ENCODE data around the gene SMCHD1. TPM values are rescaled to one million over a fixed set of nuclear protein-coding genes. Genes with fewer than 3 reads are reported as not detected.
"Not testable (repeated sequence)": the region's sequence is repeated elsewhere in the genome, so short reads cannot be mapped to it uniquely, and the experiment has no call there.

The SMCHD1 gene
- total RNA-seq, 1 donor from 2014 or later = 44.2 TPM

GRCh38 chr18:2814928-2815327 lies 159.4 kb downstream of the SMCHD1 start:
- no peak for DNase-seq (ENCODE audit: low read depth in 2 of 2)

- no peak for DNase-seq (ENCODE audit: low read depth in 2 of 2)
Measured at GRCh38 chr18:2818281-2818680, 162.8 kb downstream of the SMCHD1 start.

GRCh38 chr18:2821695-2822094 lies 166.2 kb downstream of the SMCHD1 start:
- DNase-seq (ENCODE audit: low read depth in 2 of 2) = no peak

- no peak for DNase-seq (ENCODE audit: low read depth in 2 of 2)
Measured at GRCh38 chr18:2822213-2822921, 166.8 kb downstream of the SMCHD1 start.

DNA sequence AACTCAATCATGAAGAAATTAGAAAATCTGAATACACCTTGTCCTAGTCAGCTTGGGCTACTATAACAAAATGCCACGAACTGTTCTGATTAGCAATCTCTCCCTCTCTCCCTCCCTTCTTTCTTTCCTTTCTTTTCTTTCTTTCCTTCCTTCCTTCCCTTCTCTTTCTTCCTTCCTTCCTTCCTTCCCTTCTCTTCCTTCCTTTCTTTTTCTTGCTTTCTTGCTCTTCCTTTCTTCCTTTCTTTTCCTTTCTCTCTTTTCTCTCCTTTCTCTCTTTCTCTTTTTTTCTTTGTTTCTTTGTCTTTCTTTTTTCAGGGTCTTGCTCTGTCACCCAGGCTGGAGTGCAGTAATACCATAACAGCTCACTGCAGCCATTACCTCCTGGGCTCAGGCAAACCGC lies 167.7 kb downstream of the SMCHD1 start:
- no peak for DNase-seq (ENCODE audit: low read depth in 2 of 2)

- DNase-seq (ENCODE audit: low read depth in 2 of 2) = no peak
Measured at GRCh38 chr18:2823966-2824365, 168.4 kb downstream of the SMCHD1 start.

DNA sequence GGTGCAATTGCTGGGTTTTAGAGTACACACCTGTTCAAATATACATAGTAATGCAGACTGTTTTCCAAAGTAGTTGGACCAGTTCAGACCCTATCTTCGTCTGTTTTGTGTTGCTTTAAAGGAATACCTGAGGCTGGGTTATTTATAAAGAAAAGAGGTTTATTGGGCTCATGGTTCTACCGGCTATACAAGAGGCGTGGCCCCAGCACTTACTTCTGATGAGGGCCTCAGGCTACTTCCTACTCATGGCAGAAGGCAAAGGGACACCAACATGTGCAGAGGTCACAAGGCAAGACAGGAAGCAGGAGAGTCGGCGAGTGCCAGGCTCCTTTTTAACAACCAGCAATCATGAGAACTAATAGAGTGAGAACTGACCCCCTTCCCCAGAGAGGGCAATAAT lies 169.3 kb downstream of the SMCHD1 start:
- no peak for DNase-seq (ENCODE audit: low read depth in 2 of 2)

DNA sequence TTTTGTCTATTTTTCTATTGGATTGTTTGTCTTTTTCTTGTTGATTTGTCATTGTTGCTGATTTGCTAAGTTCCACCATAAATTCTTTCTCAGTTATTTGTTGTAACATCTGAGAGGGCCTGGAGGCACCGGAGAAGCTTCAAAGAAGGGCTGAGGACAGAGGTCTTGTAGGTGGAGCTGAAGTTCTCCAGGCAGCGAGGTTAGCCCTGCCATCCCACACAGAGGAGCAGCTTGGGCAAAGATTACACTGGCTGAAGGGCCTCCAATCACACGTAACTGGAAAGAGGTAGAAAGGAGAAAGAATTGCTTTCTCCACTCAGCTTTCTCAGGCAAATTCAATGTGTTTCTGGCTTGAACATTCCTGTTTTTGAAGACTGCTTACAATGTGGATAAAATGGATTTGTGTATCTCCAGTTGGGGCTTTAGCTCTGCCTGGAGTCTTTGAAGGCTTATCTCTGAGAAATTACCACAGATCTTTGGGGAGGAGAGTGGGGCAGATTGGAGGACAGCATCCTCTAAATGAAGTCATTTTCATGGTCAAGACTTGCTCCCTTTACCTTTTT lies 170.2 kb downstream of the SMCHD1 start:
- no peak for DNase-seq (ENCODE audit: low read depth in 2 of 2)

DNA sequence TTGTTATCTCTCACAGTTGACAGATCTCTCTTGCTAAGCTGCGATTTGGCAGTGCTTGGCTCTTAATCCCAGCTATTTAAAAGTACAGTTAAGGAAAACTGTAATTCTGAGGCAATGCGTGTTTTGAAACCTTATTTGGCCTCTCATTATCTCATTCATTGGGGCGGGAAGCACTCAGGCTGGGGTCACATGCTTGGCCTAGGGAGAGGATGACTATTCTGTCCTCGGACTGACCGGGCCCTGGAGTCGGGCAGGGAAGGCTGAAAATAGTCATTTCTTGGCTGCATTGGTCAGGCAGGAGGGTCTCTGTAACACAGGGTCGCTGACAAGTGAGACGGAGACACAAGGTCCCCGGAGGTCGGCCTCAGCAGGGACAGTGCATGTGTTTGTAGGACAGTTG lies 171.1 kb downstream of the SMCHD1 start:
- no peak for DNase-seq (ENCODE audit: low read depth in 2 of 2)

GRCh38 chr18:2827061-2827460 lies 171.5 kb downstream of the SMCHD1 start:
- no peak for DNase-seq (ENCODE audit: low read depth in 2 of 2)

DNA sequence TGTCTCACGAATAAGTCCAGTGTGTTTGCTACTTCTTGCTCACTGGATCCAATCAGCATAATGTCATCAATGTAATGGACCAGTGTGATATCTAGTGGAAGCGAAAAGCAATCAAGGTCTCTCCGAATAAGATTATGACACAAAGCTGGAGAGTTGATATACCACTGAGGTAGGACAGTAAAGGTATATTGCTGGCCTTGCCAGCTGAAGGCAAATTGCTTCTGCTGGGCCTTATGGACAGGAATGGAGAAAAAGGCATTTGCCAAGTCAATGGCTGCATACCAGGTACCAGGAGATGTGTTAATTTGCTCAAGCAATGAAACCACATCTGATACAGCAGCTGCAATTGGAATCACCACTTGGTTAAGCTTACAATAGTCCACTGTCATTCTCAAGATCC lies 180.6 kb downstream of the SMCHD1 start:
- DNase-seq (ENCODE audit: low read depth in 2 of 2) = not testable (repeated sequence)

DNA sequence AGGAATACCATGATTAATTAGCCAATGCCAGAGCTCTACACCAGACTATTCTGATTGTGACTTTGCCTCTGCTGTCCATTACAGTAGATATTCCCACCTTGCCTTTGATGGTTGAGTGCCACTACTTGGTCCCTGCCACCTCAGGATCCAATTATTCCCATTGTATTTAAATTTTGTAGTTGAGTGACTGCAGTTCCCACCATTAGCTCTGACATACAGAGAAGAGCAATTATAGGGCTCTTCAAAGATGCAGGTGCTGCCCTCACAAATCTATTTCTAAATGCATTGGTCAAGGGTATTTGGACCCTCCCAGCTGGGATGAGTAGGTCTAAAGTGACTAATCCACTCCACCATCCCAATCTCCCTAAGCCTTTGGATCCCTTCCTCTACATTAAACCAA lies 181.8 kb downstream of the SMCHD1 start:
- DNase-seq (ENCODE audit: low read depth in 2 of 2) = not testable (repeated sequence)

GRCh38 chr18:2839202-2839601 lies 183.7 kb downstream of the SMCHD1 start:
- no peak for DNase-seq (ENCODE audit: low read depth in 2 of 2)

DNA sequence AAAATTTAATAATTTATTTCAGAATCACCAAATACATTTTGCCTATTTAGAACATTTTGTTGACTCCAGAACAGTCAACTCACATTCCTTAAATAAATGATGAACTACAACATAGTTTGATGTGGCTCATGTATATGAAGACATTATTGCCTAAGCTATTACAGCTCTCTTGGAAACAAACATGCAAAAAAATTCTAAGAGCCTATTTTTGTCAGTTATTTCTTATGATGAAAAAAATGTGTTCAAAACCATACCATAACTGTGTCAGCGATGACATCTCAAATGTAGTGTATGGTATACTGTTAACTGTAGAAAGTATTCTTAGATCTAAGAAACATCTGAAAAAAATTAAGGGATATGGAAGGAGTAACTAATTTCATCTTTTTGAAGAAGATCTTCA lies 185.0 kb downstream of the SMCHD1 start:
- no peak for DNase-seq (ENCODE audit: low read depth in 2 of 2)

DNA sequence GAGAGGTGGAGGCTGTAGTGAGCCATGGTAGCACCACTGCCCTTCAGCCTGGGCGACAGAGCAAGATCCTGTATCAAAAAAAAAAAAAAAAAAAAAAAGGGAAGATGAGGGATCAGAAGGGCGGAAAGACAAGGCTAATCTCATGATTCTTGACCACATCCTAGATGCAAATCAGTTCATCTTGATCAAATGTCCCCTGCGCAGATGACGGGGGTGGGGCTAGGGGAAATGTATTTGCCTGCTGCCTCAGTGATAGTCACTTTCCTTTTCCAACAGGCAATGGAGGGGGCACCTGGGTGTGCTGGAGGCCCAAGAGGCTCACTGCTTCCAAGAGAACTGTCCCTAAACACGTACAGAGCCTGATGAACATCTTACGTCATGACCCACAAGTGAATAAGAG lies 187.6 kb downstream of the SMCHD1 start:
- DNase-seq (ENCODE audit: low read depth in 2 of 2) = no peak

GRCh38 chr18:2845172-2845571 lies 189.6 kb downstream of the SMCHD1 start:
- no peak for DNase-seq (ENCODE audit: low read depth in 2 of 2)

GRCh38 chr18:2846636-2847316 lies 191.2 kb downstream of the SMCHD1 start, which contains the start of gene EMILIN2:
Gene EMILIN2 (plus strand): TSS chr18:2847006. CDS start chr18:2847189, 183 bp downstream.
- DNase-seq (ENCODE audit: low read depth in 2 of 2) = peak in 1 of 2 donors; percentile 12

- peak in 1 of 2 donors; percentile 11 for DNase-seq (ENCODE audit: low read depth in 2 of 2)
Measured at GRCh38 chr18:2847317-2848246, 192.1 kb downstream of the SMCHD1 start.

- no peak for DNase-seq (ENCODE audit: low read depth in 2 of 2)
Measured at GRCh38 chr18:2848247-2849246, 193.0 kb downstream of the SMCHD1 start.

DNA sequence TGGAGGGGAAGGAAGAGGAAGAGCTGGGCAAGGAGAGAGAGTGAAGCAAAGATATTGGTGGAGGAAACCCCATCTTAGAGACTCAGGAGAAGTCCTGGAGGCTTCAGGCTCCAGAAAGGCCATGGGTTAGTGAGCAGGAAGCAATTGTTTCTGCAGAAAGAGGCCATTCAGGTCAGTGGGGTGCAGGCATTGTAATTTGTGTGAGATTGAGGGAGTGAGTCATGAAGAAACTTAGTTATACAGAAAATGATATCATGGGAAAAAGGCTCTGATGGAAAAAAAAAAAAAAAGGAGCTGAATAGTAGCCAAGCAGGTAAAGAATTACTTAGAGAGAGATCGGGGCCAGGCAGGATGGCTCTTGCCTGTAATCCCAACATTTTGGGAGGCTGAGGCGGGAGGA lies 195.3 kb downstream of the SMCHD1 start:
- DNase-seq (ENCODE audit: low read depth in 2 of 2) = no peak

All from dermis microvascular lymphatic vessel endothelial cell (primary cell).